H1 (cell line): ENCODE results near the gene IGF2R. TPM values are rescaled to one million over a fixed set of nuclear protein-coding genes. Genes with fewer than 3 reads are reported as not detected.

Source experiments
- CTCF ChIA-PET: fragments of 300-600 bp; sonication (Branson Sonifier 250); formaldehyde crosslinking; loops from one replicate; lab custom pipeline; 2021; ENCODE audit not compliant: partially characterized antibody; lab: Charles Lee
- POLR2A ChIA-PET: fragments of 300-600 bp; sonication (Branson Sonifier 250); formaldehyde crosslinking; loops from one replicate; lab custom pipeline; 2021; ENCODE audit warnings: inconsistent platforms; ENCODE audit not compliant: partially characterized antibody; lab: Charles Lee
- DNase-seq, 2 experiments: peaks; one replicate each; pipeline versions ENCODE4 v3.0.0 to v3.0.0-alpha.2; 2010 to 2022; ENCODE audit warnings: low spot score in 2 of 2, low read depth in 1 of 2, mixed read lengths in 1 of 2
- FAIRE-seq: peaks from 2 replicates; lab custom pipeline; 2011; peaks lifted over from hg19 to GRCh38; lab: Jason Lieb, UNC
- H2AFZ ChIP-seq: 2 replicates; pipeline ENCODE4 v1.8.1; 2012; ENCODE audit warnings: low read length, inconsistent platforms
- H2AK5ac ChIP-seq: 2 replicates; pipeline ENCODE4 v1.6.1; 2013; ENCODE audit warnings: low read depth, low read length
- H2BK120ac ChIP-seq: replicated peaks from 2 replicates; pipeline ENCODE3; 2013; ENCODE audit warnings: low read depth, low read length, inconsistent platforms
- H2BK12ac ChIP-seq: 2 replicates; pipeline ENCODE4 v1.6.1; 2013; ENCODE audit warnings: low read depth, low read length
- H2BK15ac ChIP-seq: 2 replicates; pipeline ENCODE4 v1.6.1; 2013; ENCODE audit warnings: low read length
- H2BK20ac ChIP-seq: 2 replicates; pipeline ENCODE4 v1.6.1; 2013; ENCODE audit warnings: low read length
- H2BK5ac ChIP-seq: 2 replicates; pipeline ENCODE4 v1.6.1; 2013; ENCODE audit warnings: low read depth, low read length
- H3K14ac ChIP-seq: 2 replicates; pipeline ENCODE4 v1.6.1; 2013; ENCODE audit warnings: inconsistent platforms; ENCODE audit not compliant: insufficient read length
- H3K18ac ChIP-seq: 2 replicates; pipeline ENCODE4 v1.6.1; 2013; ENCODE audit warnings: low read length; ENCODE audit errors: extremely low read depth
- H3K23ac ChIP-seq: 2 replicates; pipeline ENCODE4 v1.6.1; 2013; ENCODE audit warnings: inconsistent platforms; ENCODE audit not compliant: insufficient read length
- H3K23me2 ChIP-seq: 2 replicates; pipeline ENCODE4 v1.6.1; 2013; ENCODE audit warnings: low read depth, low read length
- H3K27ac ChIP-seq: 2 replicates; pipeline ENCODE4 v1.6.1; 2011; ENCODE audit warnings: low read depth, low read length, inconsistent platforms
- H3K27me3 ChIP-seq, 4 experiments: replicated peaks in 1 of 4; 1 replicate in 1 of 4; 2 replicates in 3 of 4; pipeline versions ENCODE4 v1.6.1 to v1.8.1; 2011 to 2013; ENCODE audit warnings: low read length in 3 of 4, mild to moderate bottlenecking in 3 of 4, inconsistent platforms in 2 of 4, mixed read lengths in 2 of 4, moderate library complexity in 1 of 4; ENCODE audit not compliant: control insufficient read depth in 3 of 4, insufficient read depth in 3 of 4; ENCODE audit errors: extremely low read depth in 1 of 4
- H3K36me3 ChIP-seq, 4 experiments: 2 replicates each; pipeline versions ENCODE4 v1.6.1 to v1.8.1; 2011 to 2013; ENCODE audit warnings: mild to moderate bottlenecking in 4 of 4, low read length in 3 of 4, moderate library complexity in 2 of 4, control low read depth in 1 of 4, inconsistent platforms in 1 of 4; ENCODE audit not compliant: insufficient read depth in 4 of 4, control insufficient read depth in 2 of 4
- H3K4ac ChIP-seq: replicated peaks from 2 replicates; pipeline ENCODE3; 2013; ENCODE audit warnings: low read length, low read depth, mixed read lengths, inconsistent platforms; ENCODE audit not compliant: insufficient read length
- H3K4me1 ChIP-seq, 4 experiments: replicated peaks in 1 of 4; 1 replicate in 1 of 4; 2 replicates in 3 of 4; pipeline versions ENCODE4 v1.6.1 to v1.8.1; 2011 to 2013; ENCODE audit warnings: low read length in 3 of 4, inconsistent platforms in 2 of 4, mixed read lengths in 1 of 4; ENCODE audit not compliant: insufficient read depth in 4 of 4, control insufficient read depth in 3 of 4
- H3K4me2 ChIP-seq, 2 experiments: 2 replicates each; pipeline versions ENCODE4 v1.6.1 to v1.8.1; 2011 to 2013; ENCODE audit warnings: low read depth in 2 of 2, low read length in 2 of 2, control low read depth in 1 of 2, inconsistent platforms in 1 of 2, mild to moderate bottlenecking in 1 of 2; ENCODE audit not compliant: insufficient read depth in 1 of 2
- H3K4me3 ChIP-seq, 4 experiments: fragments of 200-600, 300-600 bp in 1 of 4; sonication (generic), shearing (Covaris generic), sonication (Bioruptor Twin) in 1 of 4; 2 replicates each; pipeline versions ENCODE4 v1.5.1 to v1.8.1; 2011 to 2016; ENCODE audit warnings: low read length in 4 of 4, low read depth in 3 of 4, control low read depth in 2 of 4, inconsistent platforms in 2 of 4, mild to moderate bottlenecking in 2 of 4, mixed read lengths in 1 of 4, moderate library complexity in 1 of 4; ENCODE audit not compliant: insufficient read depth in 2 of 4; ENCODE audit errors: extremely low read depth in 1 of 4
- H3K56ac ChIP-seq: replicated peaks from 2 replicates; pipeline ENCODE3; 2013; ENCODE audit warnings: low read depth, mild to moderate bottlenecking, mixed read lengths, low read length, inconsistent platforms; ENCODE audit not compliant: insufficient read length
- H3K79me1 ChIP-seq: 2 replicates; pipeline ENCODE4 v1.6.1; 2013; ENCODE audit warnings: low read depth, low read length, control low read depth
- H3K79me2 ChIP-seq, 2 experiments: 2 replicates each; pipeline versions ENCODE4 v1.6.1 to v1.8.1; 2012 to 2013; ENCODE audit warnings: low read length in 2 of 2, mild to moderate bottlenecking in 2 of 2, inconsistent platforms in 1 of 2; ENCODE audit not compliant: insufficient read depth in 2 of 2, control insufficient read depth in 1 of 2
- H3K9ac ChIP-seq, 4 experiments: replicated peaks in 1 of 4; 1 replicate in 1 of 4; 2 replicates in 3 of 4; pipeline versions ENCODE4 v1.6.1 to v1.8.1; 2011 to 2013; ENCODE audit warnings: low read depth in 3 of 4, low read length in 3 of 4, control low read depth in 2 of 4, mild to moderate bottlenecking in 2 of 4, moderate library complexity in 2 of 4, inconsistent platforms in 1 of 4; ENCODE audit errors: extremely low read depth in 1 of 4
- H3K9me3 ChIP-seq, 2 experiments: 2 replicates each; pipeline versions ENCODE4 v1.6.1 to v1.8.1; 2012 to 2013; ENCODE audit warnings: mild to moderate bottlenecking in 2 of 2, moderate library complexity in 2 of 2, control low read depth in 1 of 2, inconsistent platforms in 1 of 2, low read depth in 1 of 2, low read length in 1 of 2, mixed read lengths in 1 of 2; ENCODE audit not compliant: insufficient read depth in 2 of 2
- H4K20me1 ChIP-seq, 2 experiments: replicated peaks in 1 of 2; 2 replicates each; pipeline versions ENCODE3 to v1.8.1; 2011 to 2013; ENCODE audit warnings: inconsistent platforms in 2 of 2, low read length in 2 of 2, mild to moderate bottlenecking in 1 of 2; ENCODE audit not compliant: insufficient read depth in 2 of 2, control insufficient read depth in 1 of 2
- H4K5ac ChIP-seq: 2 replicates; pipeline ENCODE4 v1.6.1; 2013; ENCODE audit warnings: low read length, low read depth, mixed read lengths, inconsistent platforms; ENCODE audit not compliant: insufficient read length
- H4K8ac ChIP-seq: 2 replicates; pipeline ENCODE4 v1.8.0; 2013; ENCODE audit warnings: mild to moderate bottlenecking, moderate library complexity, low read length, inconsistent platforms; ENCODE audit not compliant: insufficient read depth; ENCODE audit errors: extremely low read depth
- H4K91ac ChIP-seq: replicated peaks from 2 replicates; pipeline ENCODE3; 2013; ENCODE audit warnings: low read length, mixed read lengths, inconsistent platforms; ENCODE audit not compliant: insufficient read length
- CBX5 ChIP-seq: fragments of 300-800, 300-1000 bp; sonication (generic); IDR thresholded peaks from 2 replicates; pipeline ENCODE4 v1.7.1; 2016; ENCODE audit warnings: antibody characterized with exemption, low read length, low read depth
- E2F6 ChIP-seq: IDR thresholded peaks from 2 replicates; pipeline ENCODE4 v1.6.1; 2012; ENCODE audit warnings: inconsistent platforms
- SIN3A ChIP-seq, 2 experiments: IDR thresholded peaks in 1 of 2; conservative IDR thresholded peaks in 1 of 2; 2 replicates each; pipeline ENCODE4 v1.6.1; 2011 to 2012; ENCODE audit warnings: low read length in 2 of 2, improper control_type of control experiment in 1 of 2, low read depth in 1 of 2, mild to moderate bottlenecking in 1 of 2
- SIX5 ChIP-seq: IDR thresholded peaks from 2 replicates; pipeline ENCODE4 v1.6.1; 2011; ENCODE audit warnings: mild to moderate bottlenecking, low read depth, low read length
- SP1 ChIP-seq: IDR thresholded peaks from 2 replicates; pipeline ENCODE4 v1.6.1; 2011; ENCODE audit warnings: low read depth, low read length
- SP2 ChIP-seq: IDR thresholded peaks from 2 replicates; pipeline ENCODE4 v1.6.1; 2012; ENCODE audit warnings: mild to moderate bottlenecking, low read length, inconsistent platforms
- SUZ12 ChIP-seq: fragments of 200-600 bp; sonication (generic); IDR thresholded peaks from 2 replicates; pipeline ENCODE4 v1.6.1; 2012; ENCODE audit warnings: mild to moderate bottlenecking, inconsistent platforms, low read length, moderate library complexity, mixed read lengths
- TAF7 ChIP-seq: optimal IDR thresholded peaks from 2 replicates; pipeline ENCODE3; 2011; ENCODE audit warnings: low read depth, mild to moderate bottlenecking, inconsistent platforms, low read length, moderate library complexity, borderline replicate concordance
- TCF12 ChIP-seq: IDR thresholded peaks from 2 replicates; pipeline ENCODE4 v1.6.1; 2011; ENCODE audit warnings: low read depth, mild to moderate bottlenecking, low read length
- USF2 ChIP-seq: IDR thresholded peaks from 2 replicates; pipeline ENCODE4 v1.6.1; 2011; ENCODE audit warnings: low read length, improper control_type of control experiment
- WGBS, 2 experiments: shearing (Covaris generic) in 1 of 2; methylation state at CpG; one replicate each; pipeline versions ENCODE4 v1.1.6 to v1.1.7; 2013 to 2015; ENCODE audit warnings: low lambda C conversion rate in 2 of 2, mixed read lengths in 2 of 2, inconsistent platforms in 1 of 2, low coverage in 1 of 2, missing lambda C conversion rate in 1 of 2; ENCODE audit not compliant: insufficient replicate concordance in 2 of 2, insufficient coverage in 1 of 2, insufficient read length in 1 of 2; ENCODE audit errors: extremely low coverage in 1 of 2, missing lambda C conversion rate in 1 of 2; 5-methylcytosine and 5-hydroxymethylcytosine counted together
- polyA plus RNA-seq, 7 experiments: library from polyadenylated mRNA; depleted of rRNA in 3 of 7; stranded (reverse) in 5 of 7; unstranded in 2 of 7; fragments of >200 nt in 5 of 7; fragments of 200-250 nt in 2 of 7; gene quantifications; 1 replicate in 5 of 7; 2 replicates in 1 of 7; 4 replicates in 1 of 7; pipeline versions ENCODE4 v1.2.1 to v1.2.3, GENCODE V29; 2011 to 2013; ENCODE audit warnings: missing spikeins in 2 of 7, mixed read lengths in 2 of 7
- total RNA-seq: library from RNA; stranded (reverse); fragmentation: NEBNext Ultra II Directional; extraction: Animal tissue kit (Norgen Biotek cat#: 25700); gene quantifications from 2 replicates; pipeline ENCODE4 v1.2.1, GENCODE V29; 2021

IGF2R gene
- total and polyA plus RNA-seq, 2 of the 8 experiments (the other 6 are each of a cell fraction or from before 2014, with no cell fraction given), result 20.6 to 74.1 TPM

GRCh38 chr6:160044687-160045086 lies 75.8 kb downstream of the IGF2R start:
- CTCF ChIA-PET, result interaction anchor here (0.6 kb wide), 1 partner anchor 323 kb away, joined by 3 read pairs; no protein-coding TSS in a partner anchor
- FAIRE-seq, result no peak
- H3K4me3 ChIP-seq, result no peak overlapping the region

More at GRCh38 chr6:160044687-160045086, 75.8 kb downstream of the IGF2R start:
- DNase-seq, result no peak
- Histone ChIP-seq H3K14ac (no peak overlapping the region), H4K91ac (no peak overlapping the region), H3K56ac (no peak overlapping the region), H2BK5ac (no peak overlapping the region), H3K79me2 (no peaks in the 10 kb centered on the region), H2BK12ac (no peak overlapping the region), H4K5ac (no peak overlapping the region), H3K4me2 (no peak overlapping the region), H2BK15ac (no peak overlapping the region), H3K9ac (no peak overlapping the region), H3K4me1 (no peaks in the 10 kb centered on the region), H3K9me3 (no peaks in the 10 kb centered on the region), H3K4ac (no peak overlapping the region), H2BK20ac (no peak overlapping the region), H2BK120ac (no peak overlapping the region), H2AFZ (no peak overlapping the region), H3K27ac (no peak overlapping the region), H3K23ac (no peak overlapping the region), H3K18ac (no peak overlapping the region), H4K20me1 (peaks cover 6 to 11% of the 10 kb centered on the region in 2 experiments), H4K8ac (no peak overlapping the region), H3K27me3 (no peaks in the 10 kb centered on the region), H3K79me1 (no peaks in the 10 kb centered on the region), H3K36me3 (peaks cover 56 to 89% (median 83%) of the 10 kb centered on the region in 4 experiments), H3K23me2 (no peaks in the 10 kb centered on the region), H2AK5ac (no peak overlapping the region)
- TF ChIP-seq USF2 (no peak), TAF7 (no peak), SP2 (no peak), SP1 (no peak), E2F6 (no peak), SIX5 (no peak), SUZ12 (no peak), SIN3A (conservative IDR thresholded peaks at IDR 0.05 in 1 of 2, IDR thresholded peaks at IDR 0.05 in 1 of 2; ENCODE audit: low read depth in 1 of 2, low read length in 2 of 2) (no peak), CBX5 (no peak), TCF12 (no peak)
- POLR2A ChIA-PET, result no interaction called here
- 96% methylated on average over 5 of the region's 5 CpGs; no CpG with 5 or more reads in 1 of the 2 experiments for WGBS, 2 experiments
